ENCODE data around the gene WRAP73. TPM values are rescaled to one million over a fixed set of nuclear protein-coding genes. Genes with fewer than 3 reads are reported as not detected.
A peak's percentile ranks its signal among the peaks of the same experiment; 100 is the strongest.

WRAP73 gene
- total RNA-seq, 1 experiment from 2014 or later, result 51.4 TPM

GRCh38 chr1:3620708-3621107, 29.2 kb downstream of the WRAP73 start (continued):
- TF ChIP-seq CTCF (IDR thresholded peaks at IDR 0.05 in 2 of 3, conservative IDR thresholded peaks at IDR 0.05 in 1 of 3; ENCODE audit: borderline replicate concordance in 1 of 3, insufficient read depth in 1 of 3, low read depth in 2 of 3, low read length in 2 of 3), result no peak
- no peak for TF ChIP-seq SIN3A (IDR thresholded peaks at IDR 0.05; ENCODE audit: low read depth)
- TF ChIP-seq YY1 (IDR thresholded peaks at IDR 0.05; ENCODE audit: extremely low read depth, insufficient replicate concordance, low read depth, low read length), result no peak
- no peak for TF ChIP-seq SRF (IDR thresholded peaks at IDR 0.05; ENCODE audit: low read depth)
- no peak for TF ChIP-seq ZBTB33 (IDR thresholded peaks at IDR 0.05; ENCODE audit: extremely low read depth, insufficient replicate concordance, low read length)
- no peak for TF ChIP-seq CEBPB (IDR thresholded peaks at IDR 0.05; ENCODE audit: low read depth)
- TF ChIP-seq EGR1 (IDR thresholded peaks at IDR 0.05; ENCODE audit: low read depth), result no peak

- no peaks in the 10 kb centered on the region for H3K9me3 ChIP-seq (ENCODE audit: control insufficient read depth in 1 of 2, insufficient read depth in 1 of 2, low read depth in 1 of 2, low read length in 2 of 2)
- H3K4me1 ChIP-seq (ENCODE audit: control insufficient read depth in 1 of 2, insufficient read depth in 2 of 2, low read length in 2 of 2), result peaks cover 19 to 39% of the 10 kb centered on the region in 2 experiments
- no TSS peak for BruUV-seq (replicated peaks)
- H3K4me2 ChIP-seq (ENCODE audit: low read length), result peak overlapping the region; percentile 39; the same call in 1 of the 2 replicates
- ChIA-PET RAD21 (ENCODE audit: low non-redundant PET in 1 of 2, low total read pairs in 2 of 2, uncharacterized antibody in 2 of 2, unreplicated experiment in 2 of 2) (interaction anchor here (0.7 to 1.6 kb wide), 8 partner anchors 31 to 166 kb away, joined by 3 to 10 read pairs (median 6); no protein-coding TSS in a partner anchor), POLR2A (interaction anchor here (1.0 kb wide), 2 partner anchors 117 to 166 kb away, joined by 3 to 6 read pairs; no protein-coding TSS in a partner anchor), CTCF (interaction anchor here (0.6 to 4.2 kb wide), 21 partner anchors 9 to 797 kb away, joined by 3 to 136 read pairs (median 4); partner anchors contain the start of gene TP73)
- DNase-seq (ENCODE audit: low read depth, low spot score), result peak; percentile 53
- H2AFZ ChIP-seq (ENCODE audit: low read depth, low read length, poor library complexity, severe bottlenecking), result peak overlapping the region; percentile 10
- no peak overlapping the region for H3K9ac ChIP-seq (ENCODE audit: low read length)
- H3K36me3 ChIP-seq (ENCODE audit: control insufficient read depth in 1 of 2, insufficient read depth in 2 of 2, low read length in 2 of 2), result no peaks in the 10 kb centered on the region
- H3K27ac ChIP-seq (ENCODE audit: low read depth, low read length), result no peak overlapping the region
- peak; percentile 81 for ATAC-seq
- no peaks in the 10 kb centered on the region for H3K79me2 ChIP-seq (ENCODE audit: insufficient read depth, low read length)
- no peaks in the 10 kb centered on the region for H4K20me1 ChIP-seq (ENCODE audit: insufficient read depth)
- intact Hi-C loops (cut with micrococcal nuclease), result loop anchor here (1.0 kb wide), 2 partner anchors 128 to 166 kb away; no protein-coding TSS in a partner anchor
- no peaks in the 10 kb centered on the region for H3K9me2 ChIP-seq (ENCODE audit: insufficient read depth)
- H3K27me3 ChIP-seq (ENCODE audit: insufficient read depth, low read length), result no peaks in the 10 kb centered on the region
- H3K4me3 ChIP-seq (replicated peaks in 1 of 2; ENCODE audit: low read depth in 1 of 2, low read length in 2 of 2), result no peak overlapping the region
- TF ChIP-seq CTCF (IDR thresholded peaks at IDR 0.05 in 2 of 3, conservative IDR thresholded peaks at IDR 0.05 in 1 of 3; ENCODE audit: borderline replicate concordance in 1 of 3, insufficient read depth in 1 of 3, low read depth in 2 of 3, low read length in 2 of 3), result peak in 2 of 3 experiments; percentile 81 to 86; a peak in 4 of 6 replicates
- TF ChIP-seq EZH2phosphoT487 (IDR thresholded peaks at IDR 0.05; ENCODE audit: borderline replicate concordance), result no peak
- no peak for TF ChIP-seq RAD21 (IDR thresholded peaks at IDR 0.05; ENCODE audit: low read depth)
Observed at GRCh38 chr1:3618881-3619671, 30.8 kb downstream of the WRAP73 start.
